ENCODE data around the gene SHOC2. TPM values are rescaled to one million over a fixed set of nuclear protein-coding genes. Genes with fewer than 3 reads are reported as not detected.

Gene SHOC2
- total RNA-seq, 1 experiment from 2014 or later: 29.9 TPM

DNA sequence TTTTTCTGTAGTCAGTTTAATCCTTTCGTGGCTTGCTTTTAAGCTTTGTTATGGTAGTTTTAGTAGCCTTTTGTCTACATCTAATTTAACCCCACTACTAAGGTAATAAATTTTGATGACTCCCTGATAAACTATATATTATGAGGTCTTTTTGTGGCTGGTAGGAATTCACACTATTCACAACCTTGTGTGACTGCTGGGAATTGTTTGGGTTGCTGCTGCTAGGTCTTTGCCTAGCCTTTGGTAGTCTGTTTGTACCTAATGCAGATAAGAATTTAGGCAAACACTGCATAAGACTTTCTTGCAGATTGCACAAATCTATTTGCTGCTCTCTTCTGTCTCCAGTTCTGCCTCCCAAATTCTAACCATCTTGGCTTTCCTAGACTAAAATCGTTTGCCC is 58.3 kb downstream of the SHOC2 start:
- Mint-ChIP-seq H3K27me3 (ENCODE audit: unreplicated experiment) (no peaks in the 10 kb centered on the region), H3K4me3 (ENCODE audit: low read depth, unreplicated experiment) (no peak overlapping the region), H3K27ac (ENCODE audit: unreplicated experiment) (no peak overlapping the region), H3K9me3 (ENCODE audit: low read depth, unreplicated experiment) (no peaks in the 10 kb centered on the region), H3K4me1 (ENCODE audit: low read depth, unreplicated experiment) (peaks cover 8% of the 10 kb centered on the region), H3K36me3 (ENCODE audit: insufficient read depth, unreplicated experiment) (peaks cover 5% of the 10 kb centered on the region)
- TF ChIP-seq CTCF (IDR thresholded peaks at IDR 0.05; ENCODE audit: unreplicated experiment): no peak
- intact Hi-C loops (cut with micrococcal nuclease; ENCODE audit: unreplicated experiment): no loop called here
- BruUV-seq (replicated peaks): no TSS peak
- DNase-seq: no peak
- CTCF ChIA-PET: no interaction called here

- H3K4me1 Mint-ChIP-seq (ENCODE audit: low read depth, unreplicated experiment): peaks cover 8% of the 10 kb centered on the region
- no peaks in the 10 kb centered on the region for H3K27me3 Mint-ChIP-seq (ENCODE audit: unreplicated experiment)
- no peak overlapping the region for H3K27ac Mint-ChIP-seq (ENCODE audit: unreplicated experiment)
- no peak overlapping the region for H3K4me3 Mint-ChIP-seq (ENCODE audit: low read depth, unreplicated experiment)
- intact Hi-C loops (cut with micrococcal nuclease; ENCODE audit: unreplicated experiment): no loop called here
- peaks cover 5% of the 10 kb centered on the region for H3K36me3 Mint-ChIP-seq (ENCODE audit: insufficient read depth, unreplicated experiment)
- TF ChIP-seq CTCF (IDR thresholded peaks at IDR 0.05; ENCODE audit: unreplicated experiment): no peak
- CTCF ChIA-PET: no interaction called here
- no peaks in the 10 kb centered on the region for H3K9me3 Mint-ChIP-seq (ENCODE audit: low read depth, unreplicated experiment)
- no TSS peak for BruUV-seq (replicated peaks)
- DNase-seq: no peak
Measured at GRCh38 chr10:110978204-110978603, 58.8 kb downstream of the SHOC2 start.

GRCh38 chr10:110979611-110980010 is 60.2 kb downstream of the SHOC2 start:
- BruUV-seq (replicated peaks): no TSS peak
- DNase-seq: no peak
- Mint-ChIP-seq H3K27ac (ENCODE audit: unreplicated experiment) (no peak overlapping the region), H3K4me3 (ENCODE audit: low read depth, unreplicated experiment) (no peak overlapping the region), H3K27me3 (ENCODE audit: unreplicated experiment) (no peaks in the 10 kb centered on the region), H3K4me1 (ENCODE audit: low read depth, unreplicated experiment) (peaks cover 8% of the 10 kb centered on the region), H3K36me3 (ENCODE audit: insufficient read depth, unreplicated experiment) (peaks cover 5% of the 10 kb centered on the region), H3K9me3 (ENCODE audit: low read depth, unreplicated experiment) (no peaks in the 10 kb centered on the region)
- TF ChIP-seq CTCF (IDR thresholded peaks at IDR 0.05; ENCODE audit: unreplicated experiment): no peak
- CTCF ChIA-PET: no interaction called here
- intact Hi-C loops (cut with micrococcal nuclease; ENCODE audit: unreplicated experiment): no loop called here

- no peak for DNase-seq
- intact Hi-C loops (cut with micrococcal nuclease; ENCODE audit: unreplicated experiment): no loop called here
- Mint-ChIP-seq H3K4me1 (ENCODE audit: low read depth, unreplicated experiment) (peaks cover 8% of the 10 kb centered on the region), H3K27ac (ENCODE audit: unreplicated experiment) (no peak overlapping the region), H3K36me3 (ENCODE audit: insufficient read depth, unreplicated experiment) (no peaks in the 10 kb centered on the region), H3K4me3 (ENCODE audit: low read depth, unreplicated experiment) (no peak overlapping the region), H3K27me3 (ENCODE audit: unreplicated experiment) (no peaks in the 10 kb centered on the region), H3K9me3 (ENCODE audit: low read depth, unreplicated experiment) (no peaks in the 10 kb centered on the region)
- TF ChIP-seq CTCF (IDR thresholded peaks at IDR 0.05; ENCODE audit: unreplicated experiment): no peak
- BruUV-seq (replicated peaks): no TSS peak
- CTCF ChIA-PET: no interaction called here
Measured at GRCh38 chr10:110980807-110981206, 61.4 kb downstream of the SHOC2 start.

- no peaks in the 10 kb centered on the region for H3K36me3 Mint-ChIP-seq (ENCODE audit: insufficient read depth, unreplicated experiment)
- H3K4me1 Mint-ChIP-seq (ENCODE audit: low read depth, unreplicated experiment): peaks cover 8% of the 10 kb centered on the region
- no peaks in the 10 kb centered on the region for H3K9me3 Mint-ChIP-seq (ENCODE audit: low read depth, unreplicated experiment)
- H3K27me3 Mint-ChIP-seq (ENCODE audit: unreplicated experiment): no peaks in the 10 kb centered on the region
- no peak for DNase-seq
- no peak overlapping the region for H3K27ac Mint-ChIP-seq (ENCODE audit: unreplicated experiment)
- CTCF ChIA-PET: no interaction called here
- BruUV-seq (replicated peaks): no TSS peak
- no peak overlapping the region for H3K4me3 Mint-ChIP-seq (ENCODE audit: low read depth, unreplicated experiment)
- no peak for TF ChIP-seq CTCF (IDR thresholded peaks at IDR 0.05; ENCODE audit: unreplicated experiment)
- intact Hi-C loops (cut with micrococcal nuclease; ENCODE audit: unreplicated experiment): no loop called here
Measured at GRCh38 chr10:110983466-110983865, 64.1 kb downstream of the SHOC2 start.

Measured in Calu3 (cell line).